GM13976 (cell line): ENCODE measurements around the gene OR4D10.
"Not testable (repeated sequence)": the region's sequence is repeated elsewhere in the genome, so short reads cannot be mapped to it uniquely, and the experiment has no call there.

Source experiments
- DNase-seq: peaks from one replicate; pipeline ENCODE4 v3.0.0; 2012; ENCODE audit warnings: low spot score
- CTCF ChIP-seq: IDR thresholded peaks from 2 replicates; pipeline ENCODE4 v1.5.1; 2012; ENCODE audit warnings: borderline replicate concordance, mild to moderate bottlenecking; ENCODE audit not compliant: insufficient read depth; ENCODE audit errors: extremely low read depth, missing control alignments, control extremely low read depth
- in situ Hi-C: fragments of 300-500 bp; cut with MboI; formaldehyde crosslinking; loops from one replicate; pipeline ENCODE4 v1.12.0; 2022; ENCODE audit warnings: low sequenced_read_pairs, mixed read lengths, inconsistent platforms; ENCODE audit not compliant: unreplicated experiment

The OR4D10 gene

GRCh38 chr11:59511675-59512074, 38.6 kb downstream of the OR4D10 start:
- no peak for TF ChIP-seq CTCF
- in situ Hi-C loops = no loop called here
- no peak for DNase-seq

- in situ Hi-C loops, DNase-seq: not testable (repeated sequence)
These were observed 47.0 kb downstream of the OR4D10 start for GRCh38 chr11:59520139-59520538.

- TF ChIP-seq CTCF = no peak
- in situ Hi-C loops = no loop called here
- no peak for DNase-seq
These were observed 47.6 kb downstream of the OR4D10 start for GRCh38 chr11:59520741-59521140.

GRCh38 chr11:59523541-59523940, 50.4 kb downstream of the OR4D10 start:
- no peak for TF ChIP-seq CTCF
- in situ Hi-C loops = no loop called here
- DNase-seq = no peak

- no peak for TF ChIP-seq CTCF
- DNase-seq = no peak
- in situ Hi-C loops = loop anchor here (25.0 kb wide), 1 partner anchor 284 kb away; the partner anchor contains the start of gene MRPL16
These were observed 55.6 kb downstream of the OR4D10 start for GRCh38 chr11:59528711-59529110.
